Activated T-helper 9 cell treated with anti-CD3 and anti-CD28 coated beads, Interleukin-2, amount 50 U/mL, for 16 hours (primary cell): ENCODE measurements around the gene TRMT11.

Source experiments
- DNase-seq: peaks from one replicate; pipeline ENCODE4 v3.0.0-alpha.2; 2020; ENCODE audit warnings: low read depth

Gene TRMT11

GRCh38 chr6:126076992-126077664 is 90.8 kb downstream of the TRMT11 start:
- DNase-seq, result no peak

GRCh38 chr6:126077810-126078776 is 91.8 kb downstream of the TRMT11 start:
- DNase-seq, result no peak

- no peak for DNase-seq
Measured at GRCh38 chr6:126083875-126084274, 97.5 kb downstream of the TRMT11 start.

- DNase-seq, result no peak
Measured at GRCh38 chr6:126086560-126086959, 100.2 kb downstream of the TRMT11 start.
